Fibroblast of mammary gland (primary cell): ENCODE results near the gene TEX14.

ENCODE experiments used
- DNase-seq: peaks from one replicate; pipeline ENCODE4 v3.0.0-alpha.2; 2010; ENCODE audit warnings: low read depth
- H3K4me3 ChIP-seq: 2 replicates; pipeline ENCODE4 v1.5.1; 2011; ENCODE audit warnings: low read depth, mild to moderate bottlenecking, low read length, moderate library complexity; ENCODE audit not compliant: control insufficient read depth
- CTCF ChIP-seq: conservative IDR thresholded peaks from 2 replicates; pipeline ENCODE4 v1.5.1; 2011; ENCODE audit warnings: low read depth, low read length, inconsistent platforms; ENCODE audit not compliant: control insufficient read depth, insufficient read depth

TEX14 gene

GRCh38 chr17:58722696-58723095 is 30.9 kb upstream of the TEX14 start:
- H3K4me3 ChIP-seq = no peak overlapping the region
- DNase-seq = no peak

GRCh38 chr17:58722274-58722673 is 30.4 kb upstream of the TEX14 start:
- no peak overlapping the region for H3K4me3 ChIP-seq
- no peak for DNase-seq
- TF ChIP-seq CTCF = no peak

More at GRCh38 chr17:58722696-58723095, 30.9 kb upstream of the TEX14 start:
- TF ChIP-seq CTCF = no peak

GRCh38 chr17:58710948-58711552 is 19.2 kb upstream of the TEX14 start:
- TF ChIP-seq CTCF = peak; percentile 71
- DNase-seq = peak; percentile 71
- H3K4me3 ChIP-seq = no peak overlapping the region

GRCh38 chr17:58706351-58707140 is 14.7 kb upstream of the TEX14 start:
- H3K4me3 ChIP-seq = no peak overlapping the region
- no peak for DNase-seq
- no peak for TF ChIP-seq CTCF

GRCh38 chr17:58703916-58704286 is 12.1 kb upstream of the TEX14 start:
- TF ChIP-seq CTCF = no peak
- H3K4me3 ChIP-seq = no peak overlapping the region
- DNase-seq = no peak

- peak; percentile 36 for DNase-seq
- no peak for TF ChIP-seq CTCF
- no peak overlapping the region for H3K4me3 ChIP-seq
These were observed 11.5 kb upstream of the TEX14 start for GRCh38 chr17:58703137-58703915.
